Measurements from ENCODE around the gene PLCB4. TPM values are rescaled to one million over a fixed set of nuclear protein-coding genes. Genes with fewer than 3 reads are reported as not detected.

PLCB4 gene
- total RNA-seq, 1 experiment from 2014 or later, result 10.1 TPM

- Histone ChIP-seq H3T11ph (ENCODE audit: low read length) (no peak overlapping the region), H3K4me2 (ENCODE audit: insufficient read depth, insufficient read length, low read length) (no peak overlapping the region), H3K9me3 (ENCODE audit: control insufficient read depth, low read depth, low read length) (no peaks in the 10 kb centered on the region), H3K14ac (ENCODE audit: insufficient read depth, low read length) (no peak overlapping the region), H2AK5ac (ENCODE audit: insufficient read length, low read length) (no peak overlapping the region), H3K27ac (ENCODE audit: insufficient read length, low read depth, low read length) (no peak overlapping the region), H2BK120ac (ENCODE audit: low read depth, low read length, poor library complexity, severe bottlenecking) (no peak overlapping the region), H3K4ac (ENCODE audit: low read depth, low read length) (no peak overlapping the region), H3K23ac (ENCODE audit: insufficient read length, low read depth, low read length) (no peak overlapping the region), H4K20me1 (ENCODE audit: control insufficient read depth, insufficient read depth, insufficient read length) (no peaks in the 10 kb centered on the region), H3K27me3 (ENCODE audit: insufficient read depth, low read length) (no peaks in the 10 kb centered on the region), H4K8ac (replicated peaks; ENCODE audit: insufficient read length, low read depth, low read length) (no peak overlapping the region), H2BK20ac (ENCODE audit: low read depth, low read length, poor library complexity, severe bottlenecking) (no peak overlapping the region), H4K91ac (ENCODE audit: insufficient read length, low read depth, low read length) (no peak overlapping the region), H2AFZ (ENCODE audit: low read length) (no peak overlapping the region), H3K79me2 (ENCODE audit: insufficient read depth, low read length) (no peaks in the 10 kb centered on the region), H3K79me1 (ENCODE audit: insufficient read depth, low read depth, low read length, poor library complexity, severe bottlenecking) (no peaks in the 10 kb centered on the region), H3K18ac (ENCODE audit: insufficient read length, low read depth, low read length) (no peak overlapping the region), H3K4me1 (ENCODE audit: insufficient read depth, low read length) (no peaks in the 10 kb centered on the region), H3K9ac (ENCODE audit: extremely low read depth, insufficient read length, low read length) (no peak overlapping the region), H3K56ac (ENCODE audit: insufficient read length, low read depth, low read length) (no peak overlapping the region), H2BK5ac (ENCODE audit: insufficient read length, low read length) (no peak overlapping the region), H2BK15ac (ENCODE audit: low read depth, low read length) (no peak overlapping the region), H2BK12ac (ENCODE audit: insufficient read length, low read depth, low read length) (no peak overlapping the region), H3K23me2 (ENCODE audit: insufficient read length, low read depth, low read length, poor library complexity, severe bottlenecking) (no peaks in the 10 kb centered on the region), H4K5ac (ENCODE audit: insufficient read length, low read depth, low read length) (no peak overlapping the region)
- Mint-ChIP-seq H3K4me3 (no peak overlapping the region), H3K9me3 (no peaks in the 10 kb centered on the region), H3K36me3 (ENCODE audit: insufficient read depth in 1 of 3, low read depth in 3 of 3) (peaks cover 0 to 9% (median 6%) of the 10 kb centered on the region in 3 experiments), H3K27me3 (ENCODE audit: low read depth) (no peaks in the 10 kb centered on the region), H3K27ac (no peak overlapping the region; a peak in 1 of 7 replicates), H3K4me1 (peaks cover 3 to 6% of the 10 kb centered on the region in 2 experiments; a peak in 2 of 4 replicates)
- TF ChIP-seq, protein P1, sequence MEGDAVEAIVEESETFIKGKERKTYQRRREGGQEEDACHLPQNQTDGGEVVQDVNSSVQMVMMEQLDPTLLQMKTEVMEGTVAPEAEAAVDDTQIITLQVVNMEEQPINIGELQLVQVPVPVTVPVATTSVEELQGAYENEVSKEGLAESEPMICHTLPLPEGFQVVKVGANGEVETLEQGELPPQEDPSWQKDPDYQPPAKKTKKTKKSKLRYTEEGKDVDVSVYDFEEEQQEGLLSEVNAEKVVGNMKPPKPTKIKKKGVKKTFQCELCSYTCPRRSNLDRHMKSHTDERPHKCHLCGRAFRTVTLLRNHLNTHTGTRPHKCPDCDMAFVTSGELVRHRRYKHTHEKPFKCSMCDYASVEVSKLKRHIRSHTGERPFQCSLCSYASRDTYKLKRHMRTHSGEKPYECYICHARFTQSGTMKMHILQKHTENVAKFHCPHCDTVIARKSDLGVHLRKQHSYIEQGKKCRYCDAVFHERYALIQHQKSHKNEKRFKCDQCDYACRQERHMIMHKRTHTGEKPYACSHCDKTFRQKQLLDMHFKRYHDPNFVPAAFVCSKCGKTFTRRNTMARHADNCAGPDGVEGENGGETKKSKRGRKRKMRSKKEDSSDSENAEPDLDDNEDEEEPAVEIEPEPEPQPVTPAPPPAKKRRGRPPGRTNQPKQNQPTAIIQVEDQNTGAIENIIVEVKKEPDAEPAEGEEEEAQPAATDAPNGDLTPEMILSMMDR (conservative IDR thresholded peaks at IDR 0.05), result no peak
- no CpG with 5 or more reads among the region's 5 CpGs for WGBS (ENCODE audit: extremely low coverage, insufficient read length, low lambda C conversion rate)
- no peak for DNase-seq
Observed at GRCh38 chr20:9412309-9412708, 343.4 kb downstream of the PLCB4 start.
